HepG2 (cell line): Measurements from ENCODE around the gene ZNF544. TPM values are rescaled to one million over a fixed set of nuclear protein-coding genes. Genes with fewer than 3 reads are reported as not detected.

Experiments used
- CREM ChIP-seq, 2 experiments: sonication (generic) in 1 of 2; formaldehyde crosslinking in 1 of 2; IDR thresholded peaks; 2 replicates each; pipeline versions ENCODE4 v1.4.0 to v1.6.1; 2016 to 2020; ENCODE audit warnings: antibody characterized with exemption in 1 of 2, mild to moderate bottlenecking in 1 of 2, missing genetic modification reagents in 1 of 2
- FLYWCH1 ChIP-seq: sonication (generic); formaldehyde crosslinking; IDR thresholded peaks from 2 replicates; pipeline ENCODE4 v1.8.1; 2023; ENCODE audit warnings: mild to moderate bottlenecking, missing genetic modification reagents
- FOSL2 ChIP-seq: sonication (generic); formaldehyde crosslinking; IDR thresholded peaks from 2 replicates; pipeline ENCODE4 v1.4.0; 2020; ENCODE audit warnings: missing genetic modification reagents
- NFE2L2 ChIP-seq: fragments of 150-350 bp; IDR thresholded peaks from 2 replicates; pipeline ENCODE4 v1.6.1; 2014; ENCODE audit warnings: low read length
- SMAD3 ChIP-seq: sonication (generic); formaldehyde crosslinking; IDR thresholded peaks from 2 replicates; pipeline ENCODE4 v1.4.0; 2020; ENCODE audit warnings: missing genetic modification reagents
- SP140L ChIP-seq: sonication (generic); formaldehyde crosslinking; IDR thresholded peaks from 2 replicates; pipeline ENCODE4 v1.4.0; 2020; ENCODE audit warnings: missing genetic modification reagents, borderline replicate concordance
- SRSF4 ChIP-seq: fragments of 200-400 bp; formaldehyde crosslinking; IDR thresholded peaks from one replicate; pipeline ENCODE4 v1.6.1; 2018; ENCODE audit warnings: mild to moderate bottlenecking, low read depth, low read length, moderate library complexity; ENCODE audit not compliant: poor library complexity, severe bottlenecking
- TCF12 ChIP-seq, 2 experiments: fragments of 450-650 bp in 1 of 2; sonication (generic) in 1 of 2; formaldehyde crosslinking in 1 of 2; IDR thresholded peaks; 2 replicates each; pipeline versions ENCODE4 v1.6.1 to v1.8.0; 2017 to 2022; ENCODE audit warnings: antibody characterized with exemption in 1 of 2, mild to moderate bottlenecking in 1 of 2, missing genetic modification reagents in 1 of 2, moderate library complexity in 1 of 2
- TP53 ChIP-seq: sonication (generic); formaldehyde crosslinking; conservative IDR thresholded peaks from 2 replicates; pipeline ENCODE4 v1.4.0; 2020; ENCODE audit warnings: missing genetic modification reagents
- U2AF1 ChIP-seq: fragments of 200-400 bp; formaldehyde crosslinking; optimal IDR thresholded peaks from 2 replicates; pipeline ENCODE3; 2017; ENCODE audit warnings: mild to moderate bottlenecking, low read depth, low read length
- ZBTB7B ChIP-seq: sonication (generic); formaldehyde crosslinking; IDR thresholded peaks from 2 replicates; pipeline ENCODE4 v1.4.0; 2020; ENCODE audit warnings: missing genetic modification reagents
- ZNF724P ChIP-seq: sonication (generic); formaldehyde crosslinking; IDR thresholded peaks from 2 replicates; pipeline ENCODE4 v1.8.0; 2022; ENCODE audit warnings: missing genetic modification reagents, borderline replicate concordance
- ZSCAN12 ChIP-seq: sonication (generic); formaldehyde crosslinking; IDR thresholded peaks from 2 replicates; pipeline ENCODE4 v1.9.0; 2021; ENCODE audit warnings: mild to moderate bottlenecking, missing genetic modification reagents
- polyA plus RNA-seq, 8 experiments: library from polyadenylated mRNA; depleted of rRNA in 3 of 8; stranded (reverse) in 7 of 8; unstranded in 1 of 8; fragments of >200 nt; fragmentation: Illumina TruSeq in 4 of 8; extraction: Trizol in 4 of 8; gene quantifications; 2 replicates each; pipeline versions ENCODE4 v1.2.1 to v1.2.3, GENCODE V29; 2011 to 2016; ENCODE audit warnings: low read depth in 4 of 8, missing spikeins in 1 of 8, mixed read lengths in 1 of 8; ENCODE audit not compliant: insufficient read depth in 1 of 8
- total RNA-seq, 5 experiments: library from RNA; depleted of rRNA; stranded (reverse); fragments of >200 nt; fragmentation: Illumina TruSeq; extraction: Trizol; gene quantifications; 2 replicates each; pipeline ENCODE4 v1.2.3, GENCODE V29; 2016; ENCODE audit warnings: low read depth in 1 of 5
- TF ChIP-seq, protein P1 (sequence below), 2 experiments: sonication (generic) in 1 of 2; formaldehyde crosslinking in 1 of 2; IDR thresholded peaks; 2 replicates each; pipeline versions ENCODE4 v1.4.0 to v1.6.1; 2016 to 2020; ENCODE audit warnings: borderline replicate concordance in 1 of 2, low read depth in 1 of 2, mild to moderate bottlenecking in 1 of 2, missing genetic modification reagents in 1 of 2
- TF ChIP-seq, protein P2 (sequence below): sonication (generic); formaldehyde crosslinking; IDR thresholded peaks from 2 replicates; pipeline ENCODE4 v1.5.0; 2020; ENCODE audit warnings: mild to moderate bottlenecking, missing genetic modification reagents
- TF ChIP-seq, protein P3 (sequence below): sonication (generic); formaldehyde crosslinking; IDR thresholded peaks from 2 replicates; pipeline ENCODE4 v1.9.0; 2021; ENCODE audit warnings: missing genetic modification reagents, mild to moderate bottlenecking, borderline replicate concordance
- TF ChIP-seq, protein P4 (sequence below), 2 experiments: sonication (generic) in 1 of 2; formaldehyde crosslinking in 1 of 2; IDR thresholded peaks; 2 replicates each; pipeline versions ENCODE4 v1.4.0 to v1.6.1; 2018 to 2020; ENCODE audit warnings: missing genetic modification reagents in 2 of 2, borderline replicate concordance in 1 of 2, low read depth in 1 of 2, mild to moderate bottlenecking in 1 of 2, missing biosample characterization in 1 of 2

ZNF544 gene
- total and polyA plus RNA-seq, 2 of the 13 experiments (the other 11 are each of a cell fraction or from before 2014, with no cell fraction given), result 13.1 to 17.0 TPM

DNA sequence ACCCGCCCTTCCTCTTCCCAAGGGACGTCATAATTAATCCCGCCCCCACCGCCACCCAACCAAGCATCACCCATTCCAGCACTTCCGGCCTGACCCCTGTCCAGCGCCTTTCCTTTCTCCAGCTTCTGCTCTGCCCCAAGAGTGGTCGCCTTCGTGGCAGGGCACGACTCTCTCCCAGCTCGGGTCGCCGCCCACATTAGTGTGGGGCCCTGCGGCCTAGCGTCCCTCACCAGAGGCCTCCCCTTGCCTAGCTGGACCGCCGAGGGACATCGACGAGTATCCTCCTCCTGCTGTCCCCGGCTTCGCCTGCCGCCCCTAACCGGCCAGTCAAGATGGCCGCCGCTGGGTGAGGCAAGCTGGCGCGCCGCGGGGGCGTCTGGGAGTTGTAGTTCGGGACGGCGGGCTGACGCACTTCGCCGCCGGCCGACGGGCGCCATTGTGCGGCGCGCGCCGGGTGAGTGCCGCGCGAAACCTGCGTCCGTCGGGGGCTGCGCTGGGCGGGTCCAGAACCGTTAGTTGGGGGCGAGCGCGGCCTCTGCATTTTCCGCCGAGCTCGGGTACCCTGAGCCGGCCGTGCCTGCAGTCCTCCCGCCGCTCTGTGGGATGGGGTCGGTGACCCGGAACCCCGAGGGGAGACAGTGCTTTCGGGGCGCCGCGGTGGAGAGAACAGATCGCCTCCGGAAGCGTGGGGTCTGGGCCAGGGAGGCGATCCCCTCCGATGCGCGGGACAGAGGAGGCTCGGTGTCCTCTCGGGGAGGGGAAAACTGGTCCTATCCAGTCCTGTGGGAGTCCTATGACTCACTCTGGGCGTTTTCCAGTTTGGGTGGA, 45.5 kb upstream of the ZNF544 start, which contains the start of gene ZNF274 (continued):
- TF ChIP-seq, protein P1, sequence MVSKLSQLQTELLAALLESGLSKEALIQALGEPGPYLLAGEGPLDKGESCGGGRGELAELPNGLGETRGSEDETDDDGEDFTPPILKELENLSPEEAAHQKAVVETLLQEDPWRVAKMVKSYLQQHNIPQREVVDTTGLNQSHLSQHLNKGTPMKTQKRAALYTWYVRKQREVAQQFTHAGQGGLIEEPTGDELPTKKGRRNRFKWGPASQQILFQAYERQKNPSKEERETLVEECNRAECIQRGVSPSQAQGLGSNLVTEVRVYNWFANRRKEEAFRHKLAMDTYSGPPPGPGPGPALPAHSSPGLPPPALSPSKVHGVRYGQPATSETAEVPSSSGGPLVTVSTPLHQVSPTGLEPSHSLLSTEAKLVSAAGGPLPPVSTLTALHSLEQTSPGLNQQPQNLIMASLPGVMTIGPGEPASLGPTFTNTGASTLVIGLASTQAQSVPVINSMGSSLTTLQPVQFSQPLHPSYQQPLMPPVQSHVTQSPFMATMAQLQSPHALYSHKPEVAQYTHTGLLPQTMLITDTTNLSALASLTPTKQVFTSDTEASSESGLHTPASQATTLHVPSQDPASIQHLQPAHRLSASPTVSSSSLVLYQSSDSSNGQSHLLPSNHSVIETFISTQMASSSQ (IDR thresholded peaks at IDR 0.05; ENCODE audit: low read depth), result no peak
- TF ChIP-seq, protein P1 (CRISPR knock-in tag; IDR thresholded peaks at IDR 0.05; ENCODE audit: borderline replicate concordance), result 0 out of 2 replicates have a peak, but pooled peaks have one; percentile 29
- no peak for TF ChIP-seq FLYWCH1 (CRISPR knock-in tag)
- peak; percentile 85 for TF ChIP-seq CREM (IDR thresholded peaks at IDR 0.05)
- TF ChIP-seq CREM (CRISPR knock-in tag; IDR thresholded peaks at IDR 0.05), result no peak
- TF ChIP-seq SMAD3, result no peak
- TF ChIP-seq U2AF1, result peak; percentile 74
- no peak for TF ChIP-seq ZNF724P (CRISPR knock-in tag)
- no peak for TF ChIP-seq SRSF4
- no peak for TF ChIP-seq ZSCAN12 (CRISPR knock-in tag)
- TF ChIP-seq, protein P2, sequence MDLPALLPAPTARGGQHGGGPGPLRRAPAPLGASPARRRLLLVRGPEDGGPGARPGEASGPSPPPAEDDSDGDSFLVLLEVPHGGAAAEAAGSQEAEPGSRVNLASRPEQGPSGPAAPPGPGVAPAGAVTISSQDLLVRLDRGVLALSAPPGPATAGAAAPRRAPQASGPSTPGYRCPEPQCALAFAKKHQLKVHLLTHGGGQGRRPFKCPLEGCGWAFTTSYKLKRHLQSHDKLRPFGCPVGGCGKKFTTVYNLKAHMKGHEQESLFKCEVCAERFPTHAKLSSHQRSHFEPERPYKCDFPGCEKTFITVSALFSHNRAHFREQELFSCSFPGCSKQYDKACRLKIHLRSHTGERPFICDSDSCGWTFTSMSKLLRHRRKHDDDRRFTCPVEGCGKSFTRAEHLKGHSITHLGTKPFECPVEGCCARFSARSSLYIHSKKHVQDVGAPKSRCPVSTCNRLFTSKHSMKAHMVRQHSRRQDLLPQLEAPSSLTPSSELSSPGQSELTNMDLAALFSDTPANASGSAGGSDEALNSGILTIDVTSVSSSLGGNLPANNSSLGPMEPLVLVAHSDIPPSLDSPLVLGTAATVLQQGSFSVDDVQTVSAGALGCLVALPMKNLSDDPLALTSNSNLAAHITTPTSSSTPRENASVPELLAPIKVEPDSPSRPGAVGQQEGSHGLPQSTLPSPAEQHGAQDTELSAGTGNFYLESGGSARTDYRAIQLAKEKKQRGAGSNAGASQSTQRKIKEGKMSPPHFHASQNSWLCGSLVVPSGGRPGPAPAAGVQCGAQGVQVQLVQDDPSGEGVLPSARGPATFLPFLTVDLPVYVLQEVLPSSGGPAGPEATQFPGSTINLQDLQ (CRISPR knock-in tag), result no peak
- TF ChIP-seq, protein P3, sequence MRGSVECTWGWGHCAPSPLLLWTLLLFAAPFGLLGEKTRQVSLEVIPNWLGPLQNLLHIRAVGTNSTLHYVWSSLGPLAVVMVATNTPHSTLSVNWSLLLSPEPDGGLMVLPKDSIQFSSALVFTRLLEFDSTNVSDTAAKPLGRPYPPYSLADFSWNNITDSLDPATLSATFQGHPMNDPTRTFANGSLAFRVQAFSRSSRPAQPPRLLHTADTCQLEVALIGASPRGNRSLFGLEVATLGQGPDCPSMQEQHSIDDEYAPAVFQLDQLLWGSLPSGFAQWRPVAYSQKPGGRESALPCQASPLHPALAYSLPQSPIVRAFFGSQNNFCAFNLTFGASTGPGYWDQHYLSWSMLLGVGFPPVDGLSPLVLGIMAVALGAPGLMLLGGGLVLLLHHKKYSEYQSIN, result no peak
- TF ChIP-seq FOSL2, result peak; percentile 77
- TF ChIP-seq NFE2L2, result no peak
- no peak for TF ChIP-seq TCF12 (IDR thresholded peaks at IDR 0.05)
- TF ChIP-seq TCF12 (CRISPR knock-in tag; IDR thresholded peaks at IDR 0.05), result peak; percentile 86
- no peak; the same call in 1 of the 2 replicates for TF ChIP-seq TP53
- no peak for TF ChIP-seq ZBTB7B (CRISPR knock-in tag)
- no peak for TF ChIP-seq SP140L (CRISPR knock-in tag)
- TF ChIP-seq, protein P4, sequence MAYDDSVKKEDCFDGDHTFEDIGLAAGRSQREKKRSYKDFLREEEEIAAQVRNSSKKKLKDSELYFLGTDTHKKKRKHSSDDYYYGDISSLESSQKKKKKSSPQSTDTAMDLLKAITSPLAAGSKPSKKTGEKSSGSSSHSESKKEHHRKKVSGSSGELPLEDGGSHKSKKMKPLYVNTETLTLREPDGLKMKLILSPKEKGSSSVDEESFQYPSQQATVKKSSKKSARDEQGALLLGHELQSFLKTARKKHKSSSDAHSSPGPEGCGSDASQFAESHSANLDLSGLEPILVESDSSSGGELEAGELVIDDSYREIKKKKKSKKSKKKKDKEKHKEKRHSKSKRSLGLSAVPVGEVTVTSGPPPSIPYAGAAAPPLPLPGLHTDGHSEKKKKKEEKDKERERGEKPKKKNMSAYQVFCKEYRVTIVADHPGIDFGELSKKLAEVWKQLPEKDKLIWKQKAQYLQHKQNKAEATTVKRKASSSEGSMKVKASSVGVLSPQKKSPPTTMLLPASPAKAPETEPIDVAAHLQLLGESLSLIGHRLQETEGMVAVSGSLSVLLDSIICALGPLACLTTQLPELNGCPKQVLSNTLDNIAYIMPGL (CRISPR knock-in tag; IDR thresholded peaks at IDR 0.05; ENCODE audit: borderline replicate concordance in 1 of 2, low read depth in 1 of 2), result peak; percentile 63 to 79
